GM19043 (cell line): Measurements from ENCODE around the gene CD300LG.
"Not testable (repeated sequence)": the region's sequence is repeated elsewhere in the genome, so short reads cannot be mapped to it uniquely, and the experiment has no call there.

Source experiments
- ATAC-seq: cut with Tn5 transposase; IDR thresholded peaks from one replicate; pipeline ENCODE4 v1.9.1; 2021; ENCODE audit warnings: low read depth; ENCODE audit not compliant: unreplicated experiment

Gene CD300LG

DNA sequence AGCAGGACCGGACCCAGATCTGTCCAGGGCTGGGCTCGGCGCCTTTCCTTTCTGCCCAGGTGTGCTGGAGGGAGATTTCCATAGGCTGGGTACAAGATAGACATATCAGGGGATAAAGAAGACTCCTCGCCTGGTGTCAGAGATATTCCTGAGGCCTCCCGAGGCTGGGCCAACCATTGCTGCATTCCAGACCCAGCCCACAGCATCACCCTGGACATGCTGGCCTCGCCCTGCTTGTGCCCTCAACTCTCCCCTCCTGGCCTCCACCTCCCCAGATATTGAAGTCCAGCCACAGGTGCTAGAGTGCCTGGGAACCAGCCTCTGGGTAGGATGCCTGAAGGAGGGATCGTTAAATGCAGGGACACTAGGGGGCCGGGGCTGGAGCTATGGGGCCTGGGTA, 2.1 kb downstream of the CD300LG start:
- ATAC-seq = no peak

DNA sequence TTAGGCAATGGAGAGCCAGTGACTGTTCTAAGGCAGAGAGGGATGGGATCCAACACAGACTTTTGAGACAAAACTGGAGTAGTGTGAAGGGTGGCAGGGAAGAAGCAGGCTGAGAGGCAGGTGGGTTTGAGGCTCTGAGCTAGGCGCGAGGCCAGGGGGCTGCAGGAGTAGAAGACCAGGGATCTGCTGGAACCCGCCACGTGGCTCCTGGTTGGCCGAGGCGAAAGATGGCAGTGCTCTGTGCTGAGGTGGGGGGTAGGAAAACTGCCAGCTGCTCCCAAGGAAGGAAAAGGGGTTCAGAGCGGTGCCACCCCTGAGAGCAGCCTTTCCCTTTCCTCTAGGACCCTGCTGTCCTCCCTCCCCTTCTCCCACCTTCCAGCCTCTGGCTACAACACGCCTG, 5.6 kb downstream of the CD300LG start:
- ATAC-seq = no peak

DNA sequence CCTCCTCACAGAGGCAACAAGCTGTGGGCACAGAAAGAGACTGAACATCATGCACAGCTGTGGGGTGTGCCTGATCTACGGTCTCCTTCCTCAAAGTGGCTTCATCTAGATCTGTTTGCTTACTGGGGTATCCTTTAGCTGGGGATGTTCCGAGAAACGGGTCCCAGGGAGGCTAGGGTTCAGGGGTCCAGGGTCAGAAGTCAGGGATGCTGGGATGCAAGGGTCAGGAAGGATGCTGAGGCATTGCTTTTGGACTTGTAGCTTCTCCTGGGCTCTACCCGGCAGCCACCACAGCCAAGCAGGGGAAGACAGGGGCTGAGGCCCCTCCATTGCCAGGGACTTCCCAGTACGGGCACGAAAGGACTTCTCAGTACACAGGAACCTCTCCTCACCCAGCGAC, 6.6 kb downstream of the CD300LG start:
- no peak for ATAC-seq

DNA sequence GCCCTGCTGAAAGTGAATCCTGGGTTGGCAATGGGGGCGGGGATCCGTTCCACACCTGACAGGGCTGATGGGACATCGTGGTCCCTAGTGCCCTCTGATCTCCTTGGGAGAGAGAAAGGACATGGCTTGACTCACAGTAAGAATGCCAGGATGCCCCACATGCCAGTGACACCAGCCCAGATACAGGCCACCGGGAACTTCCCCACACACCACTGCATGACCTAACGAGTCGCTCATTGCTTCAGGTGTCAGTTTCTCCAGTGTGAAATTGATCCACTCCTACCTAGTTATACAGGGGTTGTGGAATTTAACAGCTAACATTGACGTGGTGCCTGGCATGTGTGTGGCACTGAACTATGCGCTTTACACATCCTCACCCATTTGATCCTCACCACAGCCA, 7.5 kb downstream of the CD300LG start:
- ATAC-seq = no peak

DNA sequence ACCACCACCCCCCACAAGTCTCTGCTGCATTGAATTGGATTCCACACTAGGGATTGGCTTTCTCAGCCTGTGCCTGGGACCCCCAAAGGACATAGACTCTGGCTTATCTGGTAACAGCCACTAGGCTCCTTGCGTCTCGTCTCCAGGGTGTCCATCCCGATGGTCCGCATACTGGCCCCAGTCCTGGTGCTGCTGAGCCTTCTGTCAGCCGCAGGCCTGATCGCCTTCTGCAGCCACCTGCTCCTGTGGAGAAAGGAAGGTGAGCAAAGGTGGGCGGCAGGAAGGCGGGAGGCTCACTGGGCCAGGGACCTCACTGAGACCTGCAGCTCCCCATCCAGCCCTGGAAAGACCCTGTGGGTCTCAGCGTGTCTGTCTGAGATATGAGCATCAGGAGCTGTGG, 8.1 kb downstream of the CD300LG start:
- no peak for ATAC-seq

DNA sequence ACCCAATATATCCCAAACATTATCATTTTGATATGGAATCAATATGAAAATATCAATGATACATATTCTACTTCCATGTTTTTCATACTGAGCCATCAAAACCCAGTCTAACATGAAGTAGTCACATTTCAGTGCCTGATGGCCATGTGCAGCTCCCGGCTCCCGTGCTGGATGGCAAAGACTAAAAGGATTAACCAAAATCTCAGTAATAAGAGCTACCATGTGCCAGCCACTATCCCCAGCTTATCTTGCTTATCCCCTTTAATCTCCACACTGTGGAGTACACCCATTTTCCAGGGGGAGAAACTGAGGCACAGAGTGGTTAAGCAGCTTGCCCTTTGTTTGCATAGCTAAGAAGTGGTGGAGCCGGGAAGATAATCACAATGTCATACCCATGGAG, 9.2 kb downstream of the CD300LG start:
- ATAC-seq = no peak

DNA sequence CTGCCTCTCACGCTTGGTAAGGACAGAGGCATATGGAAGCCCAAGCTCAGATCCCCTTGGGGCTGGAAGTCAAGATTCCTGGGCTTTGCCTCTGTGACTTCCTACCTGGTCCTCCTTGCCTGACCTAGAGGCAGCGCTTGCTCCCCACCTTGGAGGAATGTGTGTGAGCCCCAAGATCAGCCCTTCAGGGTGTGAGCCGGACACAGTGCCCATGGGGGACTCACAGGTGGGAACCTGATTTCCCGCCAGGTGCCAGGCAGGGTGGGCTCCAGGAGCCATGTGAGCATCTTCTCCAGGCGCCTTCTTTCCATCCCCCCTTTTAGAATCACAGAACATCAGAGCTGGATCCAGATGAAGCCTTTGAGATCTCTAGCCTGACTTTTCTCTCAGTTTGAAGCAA, 10.2 kb downstream of the CD300LG start:
- no peak for ATAC-seq

DNA sequence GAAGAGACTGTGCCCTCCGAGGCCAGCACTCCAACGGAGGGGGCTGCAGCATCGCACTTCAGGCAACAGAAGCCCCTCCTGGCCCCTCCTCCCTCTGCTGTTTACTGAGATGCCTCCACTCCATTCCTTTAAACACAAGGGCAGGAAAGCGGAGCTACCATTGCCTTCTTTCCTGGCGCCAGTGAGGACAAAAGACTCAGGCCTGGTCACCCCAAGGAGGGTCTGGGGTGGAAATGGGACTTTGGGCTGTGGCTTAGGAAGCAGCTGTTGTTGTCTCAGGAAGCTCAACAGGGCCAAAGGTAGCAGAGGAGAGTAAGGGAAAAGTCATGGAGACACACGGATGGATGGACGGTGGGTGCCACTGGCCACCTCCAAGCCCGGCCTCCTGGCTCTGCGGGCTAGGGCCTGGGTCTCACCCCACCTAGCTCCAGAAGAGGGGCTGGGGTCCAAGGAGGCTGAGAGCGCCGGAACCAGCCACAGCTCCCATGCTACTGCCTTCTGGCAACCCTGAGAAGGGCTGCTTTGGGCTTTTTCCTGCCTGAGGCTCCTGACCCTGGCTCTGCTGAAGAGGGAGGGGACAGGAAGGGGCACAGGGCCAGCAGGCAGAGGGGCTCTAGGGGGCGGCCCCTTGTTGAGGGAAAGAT, 11.1 kb downstream of the CD300LG start:
- ATAC-seq = no peak

DNA sequence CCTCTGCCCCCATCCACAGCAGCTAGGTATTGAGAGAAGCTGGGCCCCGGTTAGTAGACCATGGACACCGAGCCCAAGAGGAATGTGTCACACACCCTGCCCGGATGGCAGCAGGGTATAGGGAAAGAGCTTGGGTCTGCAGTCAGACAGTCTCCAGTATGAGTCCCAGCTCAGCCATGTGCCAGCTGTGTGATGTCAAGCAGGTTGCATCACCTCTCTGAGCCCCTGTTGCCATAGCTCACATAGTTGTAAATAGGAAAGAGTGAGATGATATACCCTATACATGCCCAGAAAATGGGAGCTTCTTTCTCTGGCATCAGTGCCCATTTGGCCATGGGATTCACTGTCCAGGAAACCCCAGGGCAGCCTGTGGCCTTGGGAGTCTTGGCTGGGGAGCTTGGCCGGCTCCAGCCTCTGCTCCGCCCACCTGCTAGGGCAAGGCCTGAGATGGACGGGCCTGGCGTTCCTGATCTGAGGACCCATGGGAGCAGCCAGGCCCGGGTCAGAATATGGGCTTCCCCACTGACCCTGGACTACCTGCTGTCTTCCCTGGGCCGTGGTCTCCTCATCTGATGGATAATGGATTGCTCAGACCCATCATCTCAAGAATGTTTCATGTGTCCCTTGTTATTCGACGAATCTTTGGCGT, 13.2 kb downstream of the CD300LG start:
- ATAC-seq = no peak

DNA sequence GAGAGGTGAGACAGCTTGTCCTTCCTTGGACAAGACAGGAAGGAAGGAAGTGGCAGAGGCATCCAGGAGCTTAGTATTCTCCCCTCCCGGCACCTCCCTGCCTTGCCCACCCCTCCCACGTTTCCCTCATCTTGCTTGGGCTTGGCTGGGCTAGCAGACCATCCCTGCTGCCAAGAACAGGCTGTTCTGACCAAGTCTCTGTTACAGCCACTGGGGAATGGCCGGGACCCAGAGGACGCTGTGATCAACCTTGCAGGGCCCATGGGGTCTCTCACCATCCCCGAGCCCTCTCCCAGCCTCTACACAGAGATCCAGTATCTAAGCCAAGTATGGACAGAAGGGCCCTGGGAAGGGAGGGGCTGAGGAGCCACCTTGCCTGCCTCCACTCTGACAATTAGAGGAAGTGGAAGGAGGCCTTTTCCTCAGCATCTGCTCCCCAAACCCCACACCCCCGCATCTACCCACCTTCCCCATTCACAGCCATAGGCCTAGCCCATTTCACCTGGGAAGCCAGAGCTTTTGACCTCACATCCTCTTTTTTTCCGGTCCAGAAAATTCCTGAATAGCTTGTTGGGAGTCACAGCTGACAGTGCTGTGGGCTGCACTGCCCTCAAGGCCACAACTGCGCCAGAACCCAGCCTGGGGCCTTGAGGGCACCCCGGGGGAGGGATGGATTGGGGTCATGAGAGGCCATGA, 14.1 kb downstream of the CD300LG start:
- no peak for ATAC-seq

DNA sequence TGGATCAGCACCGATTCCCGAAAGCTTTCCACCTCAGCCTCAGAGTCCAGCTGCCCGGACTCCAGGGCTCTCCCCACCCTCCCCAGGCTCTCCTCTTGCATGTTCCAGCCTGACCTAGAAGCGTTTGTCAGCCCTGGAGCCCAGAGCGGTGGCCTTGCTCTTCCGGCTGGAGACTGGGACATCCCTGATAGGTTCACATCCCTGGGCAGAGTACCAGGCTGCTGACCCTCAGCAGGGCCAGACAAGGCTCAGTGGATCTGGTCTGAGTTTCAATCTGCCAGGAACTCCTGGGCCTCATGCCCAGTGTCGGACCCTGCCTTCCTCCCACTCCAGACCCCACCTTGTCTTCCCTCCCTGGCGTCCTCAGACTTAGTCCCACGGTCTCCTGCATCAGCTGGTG, 15.0 kb downstream of the CD300LG start:
- ATAC-seq = no peak

DNA sequence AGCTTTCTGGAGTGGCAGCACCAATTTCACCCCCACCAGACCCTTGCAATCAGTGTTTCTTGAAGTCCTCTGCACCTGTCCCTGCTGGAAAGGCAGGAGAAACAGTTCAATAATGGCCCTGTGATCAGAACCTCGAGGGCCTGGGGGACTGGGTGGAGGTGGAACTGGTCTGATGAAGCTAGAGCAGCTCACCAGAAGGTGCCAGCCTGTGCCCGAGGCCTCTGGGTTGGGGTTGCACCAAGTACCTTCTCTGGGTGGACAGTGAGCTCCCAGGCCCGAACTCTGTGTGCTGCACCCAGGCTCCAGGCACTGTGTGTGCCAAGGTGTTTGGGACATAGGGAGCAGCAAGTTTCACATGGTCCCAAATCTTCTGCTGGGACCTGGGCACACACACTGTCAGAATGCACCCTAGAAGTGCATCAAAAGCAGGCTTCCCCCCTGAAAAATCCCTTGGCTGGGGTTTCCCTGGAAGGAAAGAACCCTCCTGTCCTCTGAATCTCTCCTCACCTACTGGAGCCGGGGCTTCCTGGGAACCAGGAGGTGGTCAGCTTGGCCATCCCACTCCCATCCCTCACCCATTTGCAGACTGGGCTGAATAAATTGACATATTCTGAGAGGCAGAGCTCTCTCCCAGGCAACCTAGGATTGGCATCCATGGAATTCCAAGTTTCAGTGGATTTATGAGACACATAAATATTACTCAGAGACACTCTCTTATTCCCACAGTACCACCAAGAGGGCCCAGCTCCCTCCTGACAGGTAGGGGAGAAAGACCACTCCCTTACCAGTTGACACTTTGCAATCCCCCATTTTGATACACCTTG, 17.4 kb downstream of the CD300LG start:
- no peak for ATAC-seq

DNA sequence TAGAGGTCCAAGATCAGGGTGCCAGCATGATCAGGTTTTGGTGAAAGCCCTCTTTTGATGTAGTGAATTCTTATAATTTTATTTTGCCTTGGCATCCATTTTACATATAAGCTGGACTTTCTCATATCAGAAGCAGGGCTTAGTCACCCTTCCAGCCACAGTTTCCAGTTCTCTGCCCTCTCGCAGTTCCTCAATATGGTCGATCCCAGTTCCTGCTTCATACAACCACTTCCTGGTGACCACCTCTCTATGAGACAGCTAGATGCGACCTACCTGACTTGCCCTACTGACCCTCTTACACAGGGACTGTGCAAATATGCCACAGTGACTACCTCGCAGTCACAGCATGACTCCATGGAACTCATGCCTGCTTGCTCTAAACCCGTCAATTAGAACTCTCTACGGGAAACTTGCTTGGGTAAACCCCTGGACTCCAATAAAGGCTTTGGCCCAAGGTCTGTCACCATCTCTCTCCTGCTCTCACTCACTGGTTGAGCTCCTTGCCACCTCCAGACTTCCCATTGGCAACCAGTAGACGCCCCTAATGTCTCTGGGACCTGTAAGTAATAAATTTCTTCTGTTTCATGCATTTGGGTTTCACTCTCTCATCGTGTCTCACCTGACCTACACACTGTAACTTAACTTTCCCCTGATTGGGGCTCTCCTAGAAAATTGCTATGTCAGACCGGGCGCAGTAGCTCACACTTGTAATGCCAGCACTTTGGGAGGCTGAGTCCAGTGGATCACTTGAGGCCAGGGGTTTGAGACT, 21.4 kb downstream of the CD300LG start:
- no peak for ATAC-seq

DNA sequence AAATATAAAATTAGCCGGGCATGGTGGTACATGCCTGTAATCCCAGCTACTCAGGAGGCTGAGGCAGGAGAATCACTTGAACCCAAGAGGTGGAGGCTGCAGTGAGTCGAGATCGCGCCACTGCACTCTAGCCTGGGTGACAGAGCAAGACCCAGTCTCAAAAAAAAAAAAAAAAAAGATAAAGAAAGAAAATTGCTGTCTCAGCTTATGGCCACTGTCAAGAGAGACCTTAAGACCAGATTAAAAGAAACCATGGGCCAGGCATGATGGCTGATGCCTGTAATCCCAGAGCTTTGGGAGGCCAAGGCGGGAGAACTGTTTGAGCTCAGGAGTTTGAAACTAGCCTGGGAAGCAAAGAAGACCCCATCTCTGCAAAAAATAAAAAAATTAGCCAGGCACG, 22.1 kb downstream of the CD300LG start:
- ATAC-seq = not testable (repeated sequence)

DNA sequence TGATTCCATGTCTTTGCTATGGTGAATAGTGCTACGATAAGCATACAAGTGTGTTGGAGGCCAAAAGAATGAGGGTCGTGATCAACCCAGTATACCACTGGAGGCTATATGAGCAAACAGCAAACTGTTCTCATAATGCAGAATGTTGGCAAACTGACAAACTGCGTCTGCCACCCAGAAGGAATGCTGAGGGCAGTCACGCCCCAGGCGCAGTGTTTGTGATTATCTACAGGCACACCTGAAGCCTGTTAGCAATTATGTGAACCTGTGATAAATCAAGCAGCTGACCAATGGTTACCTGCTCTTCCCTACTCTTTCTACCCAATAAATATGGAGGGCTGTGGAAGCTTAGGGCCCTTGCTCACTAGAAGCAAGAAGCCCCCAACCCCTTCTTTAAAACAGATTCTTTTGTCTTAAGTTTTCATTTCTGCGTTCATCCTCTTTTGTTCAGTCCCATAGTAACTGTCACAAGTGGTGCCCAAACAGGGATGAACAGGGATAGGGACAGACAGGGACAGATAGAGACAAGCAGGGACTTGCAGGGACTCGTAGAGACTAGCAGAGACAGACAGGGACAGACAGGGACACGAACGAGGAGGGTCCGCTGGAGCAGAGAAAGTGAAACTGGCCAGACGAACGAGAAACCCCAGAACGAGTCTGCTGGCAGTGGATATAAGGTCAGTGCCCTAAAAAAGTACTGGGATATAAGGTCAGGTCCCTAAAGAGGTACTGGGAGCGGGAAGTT, 25.1 kb downstream of the CD300LG start:
- no peak for ATAC-seq

DNA sequence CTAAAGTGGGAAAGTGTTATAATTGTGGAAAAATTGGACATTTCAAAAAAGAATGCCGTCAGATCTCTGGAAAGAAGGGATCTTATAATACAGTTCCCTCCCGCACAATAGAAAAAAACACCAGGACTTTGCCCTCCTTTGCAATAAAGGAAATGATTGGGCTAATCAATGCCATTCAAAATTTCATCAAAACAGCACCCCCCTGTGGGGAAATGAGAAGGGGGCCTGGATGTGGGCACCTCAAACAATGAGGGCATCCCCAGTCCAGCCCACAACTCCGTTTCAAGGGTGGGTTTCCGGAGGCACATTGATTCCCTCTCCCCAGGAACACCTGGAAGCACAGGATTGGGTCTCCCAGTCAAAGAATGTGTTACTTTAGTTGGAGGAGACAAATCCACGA, 26.1 kb downstream of the CD300LG start:
- no peak for ATAC-seq

DNA sequence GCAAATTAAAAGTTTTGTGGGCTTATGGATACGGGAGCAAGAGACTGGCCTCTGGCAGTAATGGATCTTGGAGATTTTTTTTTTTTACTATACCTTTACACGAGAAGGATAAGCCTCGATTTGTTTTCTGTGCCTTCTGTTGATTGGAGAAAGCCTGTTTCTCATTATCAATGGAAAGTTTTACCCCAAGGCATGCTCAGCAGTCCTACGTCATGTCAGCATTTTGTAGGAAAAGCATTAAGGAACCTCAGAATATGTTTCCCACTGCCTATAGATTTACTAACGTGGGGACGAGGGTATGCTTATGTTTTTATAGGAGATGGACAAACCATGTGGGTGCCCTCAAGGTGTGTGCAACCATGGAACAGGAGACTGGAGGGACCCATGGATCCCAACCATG, 26.8 kb downstream of the CD300LG start:
- ATAC-seq = no peak

DNA sequence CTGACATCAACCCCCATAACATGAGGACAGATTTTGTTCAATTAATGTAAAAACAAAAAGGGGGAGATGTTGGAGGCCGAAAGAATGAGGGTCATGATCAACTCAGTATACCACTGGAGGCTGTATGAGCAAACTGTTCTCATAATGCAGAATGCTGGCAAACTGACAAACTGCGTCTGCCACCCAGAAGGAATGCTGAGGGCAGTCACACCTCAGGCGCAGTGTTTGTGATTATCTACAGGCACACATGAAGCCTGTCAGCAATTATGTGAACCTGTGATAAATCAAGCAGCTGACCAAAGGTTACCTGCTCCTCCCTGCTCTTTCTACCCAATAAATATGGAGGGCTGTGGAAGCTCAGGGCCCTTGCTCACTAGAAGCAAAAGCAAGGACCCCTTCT, 27.3 kb downstream of the CD300LG start:
- ATAC-seq = no peak

DNA sequence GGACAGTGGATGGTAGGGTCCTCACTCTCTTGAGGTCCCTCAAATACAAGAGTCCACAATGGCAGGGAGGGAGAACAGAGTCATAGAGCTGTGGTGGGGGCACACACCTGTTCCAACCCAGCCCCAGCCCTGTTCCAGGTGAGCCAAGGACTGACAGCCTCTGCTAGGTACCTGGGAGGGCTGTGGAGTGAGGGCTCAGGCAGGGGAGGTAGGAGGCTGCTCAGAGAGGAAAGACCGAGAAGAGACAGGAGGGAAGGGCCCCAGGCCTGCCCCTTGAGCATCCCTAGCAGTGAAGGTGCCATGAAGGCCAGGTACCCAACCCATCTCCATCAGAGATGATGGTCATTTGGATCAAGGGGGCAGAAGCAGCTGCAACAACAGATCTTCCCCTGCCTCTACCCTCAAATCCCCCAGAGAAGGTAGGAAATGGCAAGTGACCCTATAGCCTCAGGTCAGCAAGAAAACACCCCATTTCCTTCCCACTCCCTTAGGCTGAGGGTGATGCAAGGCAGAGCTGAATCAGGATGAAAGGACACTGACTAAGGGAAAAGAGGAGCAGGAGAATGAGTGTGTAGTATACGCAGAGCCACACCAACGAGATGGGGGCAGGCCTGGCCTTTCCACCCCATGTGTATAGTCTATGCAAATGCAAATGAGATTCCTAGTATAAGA, 28.6 kb downstream of the CD300LG start:
- no peak for ATAC-seq
